ENCODE results near the gene VEGFC. TPM values are rescaled to one million over a fixed set of nuclear protein-coding genes. Genes with fewer than 3 reads are reported as not detected.

The VEGFC gene
- total and polyA plus RNA-seq, 10 of the 15 experiments (the other 5 are each of a cell fraction or from before 2014, with no cell fraction given): 0.03 to 0.04 TPM; not detected in 8

DNA sequence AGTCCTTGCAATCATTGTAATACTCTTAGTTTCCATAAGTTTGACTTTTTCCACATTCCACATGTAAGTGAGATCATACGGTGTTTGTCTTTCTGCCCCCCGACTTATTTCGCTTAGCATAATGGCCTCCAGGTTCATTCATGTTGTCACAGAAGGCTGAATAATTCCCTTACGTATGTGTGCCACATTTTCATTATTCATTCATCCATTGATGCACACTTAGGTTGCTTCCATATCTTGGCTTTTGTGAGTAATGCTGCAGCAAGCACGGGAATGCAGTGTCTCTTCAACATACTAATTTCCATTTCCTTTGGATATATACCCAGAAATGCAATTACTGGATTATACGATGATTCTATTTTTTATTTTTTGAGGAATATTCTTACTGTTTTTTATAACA lies 22.0 kb upstream of the VEGFC start:
- in situ Hi-C loops (cut with MboI): no loop called here
- FAIRE-seq (no peak), ATAC-seq (no peak), DNase-seq (ENCODE audit: low read depth, low spot score) (no peak)
- ChIA-PET POLR2A (no interaction called here), RAD21 (ENCODE audit: unreplicated experiment) (no interaction called here), SMC1A (ENCODE audit: uncharacterized antibody, unreplicated experiment) (no interaction called here), CTCF (no interaction called here)
- 45% methylated on average over 6 of the region's 6 CpGs for WGBS (ENCODE audit: insufficient coverage, insufficient replicate concordance, low lambda C conversion rate, missing lambda C conversion rate)
- H3K4me2 ChIP-seq (ENCODE audit: control insufficient read depth, insufficient read depth): no peak overlapping the region
- no peaks in the 10 kb centered on the region for H3K27me3 ChIP-seq (replicated peaks in 1 of 2; ENCODE audit: control insufficient read depth in 2 of 2, insufficient read depth in 2 of 2, low read length in 1 of 2)
- no peaks in the 10 kb centered on the region for H3K4me1 ChIP-seq (ENCODE audit: control insufficient read depth, insufficient read depth, low read length)
- no peaks in the 10 kb centered on the region for H4K20me1 ChIP-seq (ENCODE audit: control insufficient read depth, insufficient read depth)
- H3K9me3 ChIP-seq (replicated peaks; ENCODE audit: control insufficient read depth, insufficient read depth, low read length): no peaks in the 10 kb centered on the region
- intact Hi-C loops (cut with micrococcal nuclease; ENCODE audit: unreplicated experiment): no loop called here
- no peaks in the 10 kb centered on the region for H3K36me3 ChIP-seq (ENCODE audit: control insufficient read depth in 2 of 2, insufficient read depth in 2 of 2, low read length in 1 of 2)
- BruUV-seq (replicated peaks): no TSS peak
- H2AFZ ChIP-seq (ENCODE audit: control insufficient read depth, low read depth, low read length): no peak overlapping the region
- H3K4me3 ChIP-seq: no peak overlapping the region
- H3K9ac ChIP-seq (ENCODE audit: control insufficient read depth, insufficient read depth, low read length): no peak overlapping the region
- no peak overlapping the region for H3K27ac ChIP-seq (ENCODE audit: control insufficient read depth, insufficient read depth)
- no peaks in the 10 kb centered on the region for H3K79me2 ChIP-seq (ENCODE audit: control insufficient read depth, insufficient read depth, low read length)
- TF ChIP-seq, protein P1, sequence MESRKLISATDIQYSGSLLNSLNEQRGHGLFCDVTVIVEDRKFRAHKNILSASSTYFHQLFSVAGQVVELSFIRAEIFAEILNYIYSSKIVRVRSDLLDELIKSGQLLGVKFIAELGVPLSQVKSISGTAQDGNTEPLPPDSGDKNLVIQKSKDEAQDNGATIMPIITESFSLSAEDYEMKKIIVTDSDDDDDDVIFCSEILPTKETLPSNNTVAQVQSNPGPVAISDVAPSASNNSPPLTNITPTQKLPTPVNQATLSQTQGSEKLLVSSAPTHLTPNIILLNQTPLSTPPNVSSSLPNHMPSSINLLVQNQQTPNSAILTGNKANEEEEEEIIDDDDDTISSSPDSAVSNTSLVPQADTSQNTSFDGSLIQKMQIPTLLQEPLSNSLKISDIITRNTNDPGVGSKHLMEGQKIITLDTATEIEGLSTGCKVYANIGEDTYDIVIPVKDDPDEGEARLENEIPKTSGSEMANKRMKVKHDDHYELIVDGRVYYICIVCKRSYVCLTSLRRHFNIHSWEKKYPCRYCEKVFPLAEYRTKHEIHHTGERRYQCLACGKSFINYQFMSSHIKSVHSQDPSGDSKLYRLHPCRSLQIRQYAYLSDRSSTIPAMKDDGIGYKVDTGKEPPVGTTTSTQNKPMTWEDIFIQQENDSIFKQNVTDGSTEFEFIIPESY (IDR thresholded peaks at IDR 0.05): no peak
- no peak for TF ChIP-seq RFX5 (IDR thresholded peaks at IDR 0.05; ENCODE audit: low read depth, low read length)
- no peak for TF ChIP-seq PAX5 (IDR thresholded peaks at IDR 0.05; ENCODE audit: borderline replicate concordance, low read depth, low read length)
- TF ChIP-seq HDGF (IDR thresholded peaks at IDR 0.05): no peak
- TF ChIP-seq, protein P2, sequence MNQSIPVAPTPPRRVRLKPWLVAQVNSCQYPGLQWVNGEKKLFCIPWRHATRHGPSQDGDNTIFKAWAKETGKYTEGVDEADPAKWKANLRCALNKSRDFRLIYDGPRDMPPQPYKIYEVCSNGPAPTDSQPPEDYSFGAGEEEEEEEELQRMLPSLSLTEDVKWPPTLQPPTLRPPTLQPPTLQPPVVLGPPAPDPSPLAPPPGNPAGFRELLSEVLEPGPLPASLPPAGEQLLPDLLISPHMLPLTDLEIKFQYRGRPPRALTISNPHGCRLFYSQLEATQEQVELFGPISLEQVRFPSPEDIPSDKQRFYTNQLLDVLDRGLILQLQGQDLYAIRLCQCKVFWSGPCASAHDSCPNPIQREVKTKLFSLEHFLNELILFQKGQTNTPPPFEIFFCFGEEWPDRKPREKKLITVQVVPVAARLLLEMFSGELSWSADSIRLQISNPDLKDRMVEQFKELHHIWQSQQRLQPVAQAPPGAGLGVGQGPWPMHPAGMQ (IDR thresholded peaks at IDR 0.05; ENCODE audit: borderline replicate concordance): no peak
- no peak for TF ChIP-seq TAF1 (IDR thresholded peaks at IDR 0.05; ENCODE audit: borderline replicate concordance, low read depth, low read length)
- no peak for TF ChIP-seq CBX3 (IDR thresholded peaks at IDR 0.05; ENCODE audit: borderline replicate concordance, low read depth)
- TF ChIP-seq, protein P3, sequence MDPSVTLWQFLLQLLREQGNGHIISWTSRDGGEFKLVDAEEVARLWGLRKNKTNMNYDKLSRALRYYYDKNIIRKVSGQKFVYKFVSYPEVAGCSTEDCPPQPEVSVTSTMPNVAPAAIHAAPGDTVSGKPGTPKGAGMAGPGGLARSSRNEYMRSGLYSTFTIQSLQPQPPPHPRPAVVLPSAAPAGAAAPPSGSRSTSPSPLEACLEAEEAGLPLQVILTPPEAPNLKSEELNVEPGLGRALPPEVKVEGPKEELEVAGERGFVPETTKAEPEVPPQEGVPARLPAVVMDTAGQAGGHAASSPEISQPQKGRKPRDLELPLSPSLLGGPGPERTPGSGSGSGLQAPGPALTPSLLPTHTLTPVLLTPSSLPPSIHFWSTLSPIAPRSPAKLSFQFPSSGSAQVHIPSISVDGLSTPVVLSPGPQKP (IDR thresholded peaks at IDR 0.05; ENCODE audit: low read depth, low read length): no peak
- TF ChIP-seq NFXL1 (IDR thresholded peaks at IDR 0.05; ENCODE audit: borderline replicate concordance): no peak
- TF ChIP-seq SRF (IDR thresholded peaks at IDR 0.05; ENCODE audit: low read depth in 2 of 2, low read length in 2 of 2): no peak
- TF ChIP-seq CREM (IDR thresholded peaks at IDR 0.05; ENCODE audit: low read depth): no peak
- no peak for TF ChIP-seq SMC3 (IDR thresholded peaks at IDR 0.05; ENCODE audit: borderline replicate concordance, low read length)
- no peak for TF ChIP-seq GABPA (IDR thresholded peaks at IDR 0.05; ENCODE audit: low read depth)
- no peak for TF ChIP-seq FOXK2 (IDR thresholded peaks at IDR 0.05)
